Measurements from ENCODE around the gene FBXW8. TPM values are rescaled to one million over a fixed set of nuclear protein-coding genes. Genes with fewer than 3 reads are reported as not detected.
A peak's percentile ranks its signal among the peaks of the same experiment; 100 is the strongest.

The FBXW8 gene
- total RNA-seq = 11.7 TPM

- DNase-seq (ENCODE audit: low spot score) = peak; percentile 59
These were observed at the start of gene FBXW8 for GRCh38 chr12:116910645-116911451. FBXW8 (plus strand) TSS chr12:116910950; CDS start chr12:116911038, 88 bp downstream.

GRCh38 chr12:116861320-116861719 is 49.4 kb upstream of the FBXW8 start:
- peak; percentile 36 for DNase-seq (ENCODE audit: low spot score)

- no peak for DNase-seq (ENCODE audit: low spot score)
These were observed 48.6 kb upstream of the FBXW8 start for GRCh38 chr12:116862167-116862566.

- DNase-seq (ENCODE audit: low spot score) = no peak
These were observed 47.4 kb upstream of the FBXW8 start for GRCh38 chr12:116863275-116863767.

- no peak for DNase-seq (ENCODE audit: low spot score)
These were observed 46.2 kb upstream of the FBXW8 start for GRCh38 chr12:116864371-116865160.

- no peak for DNase-seq (ENCODE audit: low spot score)
These were observed 43.2 kb upstream of the FBXW8 start for GRCh38 chr12:116867523-116867922.

GRCh38 chr12:116870306-116870705 is 40.4 kb upstream of the FBXW8 start:
- no peak for DNase-seq (ENCODE audit: low spot score)

GRCh38 chr12:116874324-116874995 is 36.3 kb upstream of the FBXW8 start:
- no peak for DNase-seq (ENCODE audit: low spot score)

GRCh38 chr12:116876151-116876869 is 34.4 kb upstream of the FBXW8 start:
- no peak for DNase-seq (ENCODE audit: low spot score)

- no peak for DNase-seq (ENCODE audit: low spot score)
These were observed 31.9 kb upstream of the FBXW8 start for GRCh38 chr12:116878567-116879508.

- no peak for DNase-seq (ENCODE audit: low spot score)
These were observed 31.1 kb upstream of the FBXW8 start for GRCh38 chr12:116879509-116880212.

- no peak for DNase-seq (ENCODE audit: low spot score)
These were observed 30.4 kb upstream of the FBXW8 start for GRCh38 chr12:116880213-116880816.

- DNase-seq (ENCODE audit: low spot score) = no peak
These were observed 29.9 kb upstream of the FBXW8 start for GRCh38 chr12:116880817-116881324.

- no peak for DNase-seq (ENCODE audit: low spot score)
These were observed 29.3 kb upstream of the FBXW8 start, which contains the start of gene HRK for GRCh38 chr12:116881325-116881876. HRK (minus strand) TSS chr12:116881441; CDS start chr12:116881307, 134 bp downstream.

- DNase-seq (ENCODE audit: low spot score) = no peak
These were observed 28.8 kb upstream of the FBXW8 start for GRCh38 chr12:116881877-116882507.

GRCh38 chr12:116882742-116883141 is 28.0 kb upstream of the FBXW8 start:
- DNase-seq (ENCODE audit: low spot score) = no peak

- no peak for DNase-seq (ENCODE audit: low spot score)
These were observed 25.9 kb upstream of the FBXW8 start for GRCh38 chr12:116884871-116885270.

GRCh38 chr12:116885491-116885890 is 25.3 kb upstream of the FBXW8 start:
- no peak for DNase-seq (ENCODE audit: low spot score)

All from mucosa of gallbladder (tissue), 1 donor.